WTC11 (cell line): ENCODE results near the gene NKX6-1. TPM values are rescaled to one million over a fixed set of nuclear protein-coding genes. Genes with fewer than 3 reads are reported as not detected.
A peak's percentile ranks its signal among the peaks of the same experiment; 100 is the strongest.

ENCODE experiments used
- ATAC-seq: fragments of 200-7000 bp; cut with Tn5 transposase; 2 replicates; pipeline ENCODE4 v1.10.0; 2021; ENCODE audit warnings: mild to moderate bottlenecking, moderate library complexity
- CTCF ChIA-PET: fragments of 300-600 bp; sonication (Branson Sonifier 250); formaldehyde crosslinking; loops from one replicate; lab custom pipeline; 2021; ENCODE audit warnings: antibody characterized with exemption; lab: Charles Lee
- POLR2A ChIA-PET: fragments of 350-600 bp; sonication (Branson Sonifier 250); formaldehyde crosslinking; loops from one replicate; lab custom pipeline; 2021; ENCODE audit warnings: antibody characterized with exemption; lab: Charles Lee
- DNase-seq: peaks from one replicate; pipeline ENCODE4 v3.0.0; 2021; ENCODE audit warnings: low spot score
- H3K27ac Mint-ChIP-seq: 2 replicates; pipeline ENCODE4 v1.8.0; 2021; ENCODE audit warnings: mixed read lengths
- H3K27me3 Mint-ChIP-seq: 2 replicates; pipeline ENCODE4 v1.8.0; 2021; ENCODE audit warnings: low read depth, mild to moderate bottlenecking, moderate library complexity, mixed read lengths
- H3K36me3 Mint-ChIP-seq: 2 replicates; pipeline ENCODE4 v1.8.0; 2021; ENCODE audit warnings: mixed read lengths
- H3K4me1 Mint-ChIP-seq: 2 replicates; pipeline ENCODE4 v1.8.0; 2022; ENCODE audit warnings: mixed read lengths
- H3K4me3 Mint-ChIP-seq: 2 replicates; pipeline ENCODE4 v1.8.0; 2021; ENCODE audit warnings: mild to moderate bottlenecking, moderate library complexity, mixed read lengths
- H3K9me3 Mint-ChIP-seq: 2 replicates; pipeline ENCODE4 v1.8.0; 2021; ENCODE audit warnings: mixed read lengths
- AR ChIP-seq: fragments of 250-450 bp; sonication (Bioruptor Pico); IDR thresholded peaks from 2 replicates; pipeline ENCODE4 v1.9.0; 2021; ENCODE audit warnings: mild to moderate bottlenecking
- CREB1 ChIP-seq: sonication (generic); formaldehyde crosslinking; IDR thresholded peaks from 2 replicates; pipeline ENCODE4 v1.8.0; 2023; ENCODE audit warnings: mild to moderate bottlenecking, missing genetic modification reagents
- ELF4 ChIP-seq: sonication (generic); formaldehyde crosslinking; IDR thresholded peaks from 2 replicates; pipeline ENCODE4 v1.8.1; 2022; ENCODE audit warnings: low read depth, mild to moderate bottlenecking, moderate library complexity, missing genetic modification reagents
- FOXJ3 ChIP-seq: sonication (generic); formaldehyde crosslinking; IDR thresholded peaks from 2 replicates; pipeline ENCODE4 v1.9.0; 2021; ENCODE audit warnings: missing genetic modification reagents, mild to moderate bottlenecking, borderline replicate concordance
- FOXK1 ChIP-seq: sonication (generic); formaldehyde crosslinking; IDR thresholded peaks from 2 replicates; pipeline ENCODE4 v1.8.0; 2022; ENCODE audit warnings: mild to moderate bottlenecking, moderate library complexity, missing genetic modification reagents
- HMGXB4 ChIP-seq: sonication (generic); formaldehyde crosslinking; IDR thresholded peaks from 2 replicates; pipeline ENCODE4 v1.8.1; 2023; ENCODE audit warnings: mild to moderate bottlenecking, moderate library complexity, missing genetic modification reagents
- MAX ChIP-seq: sonication (generic); formaldehyde crosslinking; IDR thresholded peaks from 2 replicates; pipeline ENCODE4 v1.8.0; 2022; ENCODE audit warnings: mild to moderate bottlenecking, missing genetic modification reagents
- OVOL2 ChIP-seq: fragments of 250-450 bp; sonication (Bioruptor Pico); IDR thresholded peaks from 2 replicates; pipeline ENCODE4 v1.9.0; 2021; ENCODE audit warnings: mild to moderate bottlenecking, borderline replicate concordance
- PRDM15 ChIP-seq: sonication (generic); formaldehyde crosslinking; IDR thresholded peaks from 2 replicates; pipeline ENCODE4 v1.8.0; 2022; ENCODE audit warnings: missing genetic modification reagents
- USF2 ChIP-seq: sonication (generic); formaldehyde crosslinking; IDR thresholded peaks from 2 replicates; pipeline ENCODE4 v1.8.1; 2023; ENCODE audit warnings: mild to moderate bottlenecking, missing genetic modification reagents, moderate library complexity
- ZBTB21 ChIP-seq: sonication (generic); formaldehyde crosslinking; IDR thresholded peaks from 2 replicates; pipeline ENCODE4 v1.8.1; 2023; ENCODE audit warnings: mild to moderate bottlenecking, missing genetic modification reagents, borderline replicate concordance
- ZNF425 ChIP-seq: fragments of 250-450 bp; sonication (Bioruptor Pico); conservative IDR thresholded peaks from 2 replicates; pipeline ENCODE4 v1.9.0; 2021; ENCODE audit warnings: mild to moderate bottlenecking
- total RNA-seq: library from RNA; stranded (reverse); gene quantifications from 3 replicates; pipeline ENCODE4 v1.2.3, GENCODE V29; 2021

The NKX6-1 gene
- total RNA-seq, 1 experiment from 2014 or later: 0.09 TPM

- no peak for TF ChIP-seq PRDM15 (CRISPR knock-in tag)
Observed at GRCh38 chr4:84502333-84502954, 3.4 kb upstream of the NKX6-1 start (continued).

GRCh38 chr4:84501721-84502267 is 2.7 kb upstream of the NKX6-1 start:
- Mint-ChIP-seq H3K4me1 (peaks cover 54% of the 10 kb centered on the region), H3K27ac (no peak overlapping the region), H3K27me3 (peaks cover 86% of the 10 kb centered on the region), H3K4me3 (peak overlapping the region; percentile 56), H3K9me3 (no peaks in the 10 kb centered on the region), H3K36me3 (no peaks in the 10 kb centered on the region)
- TF ChIP-seq ELF4 (CRISPR knock-in tag) (no peak), FOXK1 (CRISPR knock-in tag) (peak; percentile 45; the same call in 1 of the 2 replicates)
- ATAC-seq: no peak
- peak; percentile 35 for DNase-seq
- ChIA-PET POLR2A (interaction anchor here (0.6 kb wide), 1 partner anchor 884 kb away, joined by 3 read pairs; no protein-coding TSS in a partner anchor), CTCF (interaction anchor here (0.6 to 9.8 kb wide), 3 partner anchors 10 to 58 kb away, joined by 3 to 242 read pairs (median 8); no protein-coding TSS in a partner anchor)

- TF ChIP-seq MAX (CRISPR knock-in tag) (0 out of 2 replicates have a peak, but pooled peaks have one; percentile 4), OVOL2 (no peak)
- Mint-ChIP-seq H3K9me3 (no peaks in the 10 kb centered on the region), H3K36me3 (no peaks in the 10 kb centered on the region), H3K27me3 (peaks cover 92% of the 10 kb centered on the region), H3K27ac (no peak overlapping the region), H3K4me3 (peak overlapping the region; percentile 56; the same call in 1 of the 2 replicates), H3K4me1 (peaks cover 60% of the 10 kb centered on the region)
- POLR2A ChIA-PET: interaction anchor here (0.6 kb wide), 1 partner anchor 883 kb away, joined by 3 read pairs; no protein-coding TSS in a partner anchor
- peak; percentile 36 for DNase-seq
- CTCF ChIA-PET: interaction anchor here (2.7 to 9.8 kb wide), 2 partner anchors 19 to 28 kb away, joined by 9 to 242 read pairs; no protein-coding TSS in a partner anchor
- no peak for ATAC-seq
Observed at GRCh38 chr4:84501202-84501503, 2.1 kb upstream of the NKX6-1 start.

- ATAC-seq (no peak), DNase-seq (no peak)
- no peaks in the 10 kb centered on the region for H3K9me3 Mint-ChIP-seq
- H3K27me3 Mint-ChIP-seq: peaks cover 92% of the 10 kb centered on the region
- POLR2A ChIA-PET: interaction anchor here (1.7 kb wide), 1 partner anchor 16 kb away, joined by 4 read pairs; no protein-coding TSS in a partner anchor
- CTCF ChIA-PET: interaction anchor here (2.0 to 9.8 kb wide), 3 partner anchors 19 to 49 kb away, joined by 9 to 242 read pairs (median 17); no protein-coding TSS in a partner anchor
- no peak overlapping the region for H3K27ac Mint-ChIP-seq
- no peaks in the 10 kb centered on the region for H3K36me3 Mint-ChIP-seq
- peaks cover 66% of the 10 kb centered on the region for H3K4me1 Mint-ChIP-seq
- peak overlapping the region; percentile 82 for H3K4me3 Mint-ChIP-seq
- TF ChIP-seq ZBTB21 (CRISPR knock-in tag): no peak
- TF ChIP-seq ZNF425 (CRISPR knock-in tag): no peak
- TF ChIP-seq AR (CRISPR knock-in tag): no peak
- no peak for TF ChIP-seq HMGXB4 (CRISPR knock-in tag)
- no peak for TF ChIP-seq CREB1
- TF ChIP-seq USF2 (CRISPR knock-in tag): no peak
- TF ChIP-seq FOXJ3 (CRISPR knock-in tag): no peak
Observed at GRCh38 chr4:84500386-84501201, 1.5 kb upstream of the NKX6-1 start.
